Measurements from ENCODE around the gene SCFD2.
"Not testable (repeated sequence)": the region's sequence is repeated elsewhere in the genome, so short reads cannot be mapped to it uniquely, and the experiment has no call there.

SCFD2 gene

GRCh38 chr4:53139256-53139655, 226.6 kb downstream of the SCFD2 start:
- not testable (repeated sequence) for DNase-seq (ENCODE audit: low spot score)

- DNase-seq (ENCODE audit: low spot score), result no peak
Observed at GRCh38 chr4:53137468-53137867, 228.4 kb downstream of the SCFD2 start.

GRCh38 chr4:53136954-53137353, 228.9 kb downstream of the SCFD2 start:
- no peak for DNase-seq (ENCODE audit: low spot score)

GRCh38 chr4:53132132-53132891, 233.5 kb downstream of the SCFD2 start:
- no peak for DNase-seq (ENCODE audit: low spot score)

- no peak for DNase-seq (ENCODE audit: low spot score)
Observed at GRCh38 chr4:53131562-53131925, 234.3 kb downstream of the SCFD2 start.

- DNase-seq (ENCODE audit: low spot score), result no peak
Observed at GRCh38 chr4:53130896-53131561, 234.8 kb downstream of the SCFD2 start.

- DNase-seq (ENCODE audit: low spot score), result no peak
Observed at GRCh38 chr4:53128706-53129357, 237.0 kb downstream of the SCFD2 start.

GRCh38 chr4:53128231-53128630, 237.6 kb downstream of the SCFD2 start:
- no peak for DNase-seq (ENCODE audit: low spot score)

- DNase-seq (ENCODE audit: low spot score), result no peak
Observed at GRCh38 chr4:53127365-53127764, 238.5 kb downstream of the SCFD2 start.

- no peak for DNase-seq (ENCODE audit: low spot score)
Observed at GRCh38 chr4:53126099-53126498, 239.8 kb downstream of the SCFD2 start.

GRCh38 chr4:53123819-53124218, 242.0 kb downstream of the SCFD2 start:
- no peak for DNase-seq (ENCODE audit: low spot score)

- DNase-seq (ENCODE audit: low spot score), result no peak
Observed at GRCh38 chr4:53123171-53123570, 242.7 kb downstream of the SCFD2 start.

- peak; percentile 60 for DNase-seq (ENCODE audit: low spot score)
Observed at GRCh38 chr4:53122280-53123116, 243.4 kb downstream of the SCFD2 start.

GRCh38 chr4:53121264-53121865, 244.5 kb downstream of the SCFD2 start:
- no peak for DNase-seq (ENCODE audit: low spot score)

GRCh38 chr4:53120778-53121177, 245.1 kb downstream of the SCFD2 start:
- no peak for DNase-seq (ENCODE audit: low spot score)

- DNase-seq (ENCODE audit: low spot score), result no peak
Observed at GRCh38 chr4:53119680-53120079, 246.2 kb downstream of the SCFD2 start.

GRCh38 chr4:53118676-53119075, 247.2 kb downstream of the SCFD2 start:
- no peak for DNase-seq (ENCODE audit: low spot score)

- DNase-seq (ENCODE audit: low spot score), result no peak
Observed at GRCh38 chr4:53116954-53117353, 248.9 kb downstream of the SCFD2 start.

GRCh38 chr4:53113431-53114225, 252.2 kb downstream of the SCFD2 start:
- no peak for DNase-seq (ENCODE audit: low spot score)

GRCh38 chr4:53105313-53105712, 260.5 kb downstream of the SCFD2 start:
- no peak for DNase-seq (ENCODE audit: low spot score)

GRCh38 chr4:53103481-53103880, 262.4 kb downstream of the SCFD2 start:
- DNase-seq (ENCODE audit: low spot score), result no peak

Measured in globus pallidus (tissue), 1 donor.